GM19463 (cell line): ENCODE data around the gene TSSK3.
A peak's percentile ranks its signal among the peaks of the same experiment; 100 is the strongest.
"Not testable (repeated sequence)": the region's sequence is repeated elsewhere in the genome, so short reads cannot be mapped to it uniquely, and the experiment has no call there.

ENCODE experiments used
- ATAC-seq: cut with Tn5 transposase; IDR thresholded peaks from one replicate; pipeline ENCODE4 v1.9.1; 2021; ENCODE audit warnings: mild to moderate bottlenecking, moderate library complexity; ENCODE audit not compliant: unreplicated experiment

Gene TSSK3

DNA sequence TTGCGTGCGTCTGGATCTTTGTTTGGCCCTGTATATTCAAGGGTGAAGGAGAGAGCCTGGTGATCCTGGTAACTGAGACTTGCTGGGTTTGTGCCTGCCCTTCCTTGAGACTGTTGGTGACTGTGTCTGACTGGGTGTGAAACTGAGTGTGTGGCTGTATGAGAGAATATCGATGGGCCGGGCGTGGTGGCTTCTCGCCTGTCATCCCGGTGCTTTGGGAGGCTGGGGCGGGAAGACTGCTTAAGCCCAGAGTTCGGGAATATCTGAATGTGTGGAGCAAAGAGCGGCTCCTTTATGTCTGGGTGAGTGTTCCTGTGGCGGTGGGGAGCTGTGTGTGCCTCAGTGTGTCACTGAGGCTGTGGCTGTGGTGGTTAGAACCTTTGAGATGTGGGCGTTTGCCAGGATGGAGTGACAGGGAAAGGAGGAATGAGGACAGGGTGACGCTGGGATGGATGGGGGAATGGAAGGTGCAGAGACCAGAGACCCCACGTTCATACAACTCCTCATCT lies 23.6 kb upstream of the TSSK3 start:
- no peak for ATAC-seq

GRCh38 chr1:32339363-32339978 lies 22.9 kb upstream of the TSSK3 start:
- peak; percentile 34 for ATAC-seq

GRCh38 chr1:32341186-32341757 lies 21.1 kb upstream of the TSSK3 start:
- no peak for ATAC-seq

- no peak for ATAC-seq
Measured at GRCh38 chr1:32341971-32342370, 20.4 kb upstream of the TSSK3 start.

GRCh38 chr1:32342704-32343103 lies 19.6 kb upstream of the TSSK3 start:
- ATAC-seq: no peak

DNA sequence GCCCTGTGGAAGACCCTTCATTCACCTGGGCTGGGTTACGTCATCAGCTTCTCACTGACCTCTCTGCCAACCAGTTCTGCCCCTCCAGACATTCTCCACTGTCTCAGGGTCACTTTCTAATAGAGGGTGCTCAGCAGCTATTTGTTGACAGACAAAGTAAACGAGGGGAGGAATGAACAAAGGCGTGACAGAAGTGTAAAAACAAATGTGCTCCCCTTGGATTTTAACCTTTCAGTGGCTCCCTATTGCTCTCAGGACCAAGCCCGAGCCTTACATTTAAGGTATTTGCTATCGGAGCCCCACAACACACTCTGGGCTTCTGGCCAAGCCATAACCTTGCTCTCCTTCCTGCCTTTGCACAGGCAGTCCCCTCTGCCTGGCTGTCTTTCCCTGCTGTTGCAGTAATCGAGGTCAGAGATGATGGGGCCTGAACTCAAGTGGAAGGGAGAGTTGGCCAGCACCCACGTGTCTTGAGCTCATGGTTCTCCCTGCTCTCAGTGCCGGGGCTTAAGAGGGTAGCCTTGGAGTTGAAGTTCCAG lies 17.0 kb upstream of the TSSK3 start:
- no peak for ATAC-seq

- ATAC-seq: no peak
Measured at GRCh38 chr1:32346532-32347157, 15.7 kb upstream of the TSSK3 start.

- ATAC-seq: no peak
Measured at GRCh38 chr1:32349211-32349708, 13.1 kb upstream of the TSSK3 start.

DNA sequence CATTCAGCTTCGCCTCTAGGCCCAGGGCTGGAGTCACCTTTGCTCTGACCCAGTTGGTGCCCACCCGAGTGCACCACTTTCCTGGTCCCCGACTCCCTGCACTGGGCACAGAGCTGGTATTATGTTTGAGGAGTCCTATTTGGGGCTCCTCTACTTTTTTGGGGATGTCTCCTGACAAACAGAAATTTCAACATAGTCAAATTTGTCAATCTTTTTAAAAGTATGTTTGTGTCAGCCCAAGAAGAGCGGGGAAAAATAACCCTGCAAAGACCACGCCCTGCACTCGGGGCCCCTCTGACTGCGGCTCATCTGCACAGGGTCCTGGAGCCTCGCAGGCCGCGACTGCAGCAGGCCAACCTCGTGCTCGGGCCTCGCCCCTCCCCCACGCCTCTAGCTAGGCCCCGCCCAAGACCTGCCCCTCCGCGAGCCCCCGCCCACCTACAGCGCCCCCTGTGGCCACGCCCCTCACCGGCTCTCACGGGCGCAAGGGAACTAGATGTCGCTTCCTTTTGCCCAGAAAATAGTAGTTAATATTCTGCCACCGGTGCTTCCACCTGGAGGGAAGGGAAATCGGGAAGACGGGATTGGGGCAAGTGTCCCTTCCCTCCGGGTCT lies 11.4 kb upstream of the TSSK3 start:
- ATAC-seq: peak; percentile 36

- peak; percentile 89 for ATAC-seq
Measured at GRCh38 chr1:32351399-32352238, 10.7 kb upstream of the TSSK3 start.

GRCh38 chr1:32352239-32352745 lies 10.0 kb upstream of the TSSK3 start:
- ATAC-seq: no peak

DNA sequence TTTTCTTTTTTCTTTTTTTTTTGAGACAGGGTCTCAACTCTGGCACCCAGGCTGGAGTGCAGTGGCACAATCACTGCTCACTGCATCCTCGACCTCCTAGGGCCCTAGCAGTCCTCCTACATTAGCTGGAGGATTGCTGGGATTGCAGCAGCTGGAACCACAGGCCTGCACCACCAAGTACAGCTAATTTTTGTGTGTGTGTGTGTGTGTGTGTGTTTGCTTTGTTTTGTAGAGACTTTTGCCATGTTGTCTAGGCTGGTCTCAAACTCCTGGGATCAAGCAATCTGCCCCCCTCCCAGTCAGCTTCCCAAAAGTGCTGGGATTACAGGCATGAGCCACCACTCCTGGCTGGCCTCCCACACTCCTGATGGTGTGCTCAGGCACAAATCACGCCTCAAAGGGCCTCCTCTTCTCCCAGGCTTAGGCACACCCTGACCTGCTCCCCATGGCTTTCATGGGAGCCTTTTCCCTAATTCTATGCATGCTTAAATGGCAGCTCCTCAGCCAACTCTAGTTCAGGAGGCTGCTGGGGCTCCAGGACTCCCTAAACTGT lies 9.4 kb upstream of the TSSK3 start:
- ATAC-seq: no peak

- no peak for ATAC-seq
Measured at GRCh38 chr1:32353431-32353830, 8.9 kb upstream of the TSSK3 start.

GRCh38 chr1:32353886-32354570 lies 8.3 kb upstream of the TSSK3 start:
- no peak for ATAC-seq

DNA sequence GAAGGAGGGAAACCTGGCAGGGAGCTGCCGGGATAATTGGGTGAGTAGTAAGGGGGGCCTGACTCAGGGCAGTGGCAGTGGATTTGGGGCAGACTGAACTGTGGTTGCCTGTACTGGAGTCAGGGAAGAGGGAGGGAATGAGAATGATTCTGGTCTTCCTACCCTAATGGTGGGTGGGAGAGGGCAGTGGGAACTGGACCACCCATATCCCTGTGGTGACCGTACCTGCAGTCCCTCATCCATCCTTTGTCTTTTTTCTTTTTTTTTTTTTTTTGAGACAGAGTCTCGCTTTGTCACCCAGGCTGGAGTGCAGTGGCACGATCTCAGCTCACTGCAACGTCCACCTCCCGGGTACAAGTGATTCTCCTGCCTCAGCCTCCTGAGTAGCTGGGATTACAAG lies 6.6 kb upstream of the TSSK3 start:
- not testable (repeated sequence) for ATAC-seq

GRCh38 chr1:32356478-32356877 lies 5.9 kb upstream of the TSSK3 start:
- no peak for ATAC-seq

DNA sequence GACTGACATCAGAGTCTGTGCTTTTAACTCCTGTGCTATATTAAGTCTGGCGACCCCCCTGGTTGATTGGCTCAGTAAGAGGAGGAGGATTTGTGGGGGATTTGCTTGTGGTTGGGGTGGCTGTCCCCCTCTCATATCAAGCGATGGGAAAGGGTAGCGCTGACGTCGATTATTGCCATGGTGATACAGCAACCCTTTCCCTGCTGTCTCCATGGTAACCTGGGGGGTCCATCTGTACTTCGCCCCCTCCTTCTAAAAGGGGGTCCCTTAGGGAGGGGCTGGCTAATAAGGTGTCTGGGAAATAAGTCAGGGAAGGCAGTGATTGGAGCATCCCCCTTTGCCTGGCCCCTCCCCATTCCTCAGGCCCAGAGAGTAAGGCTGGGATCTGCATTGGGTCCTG lies 4.7 kb upstream of the TSSK3 start:
- ATAC-seq: no peak

GRCh38 chr1:32358435-32358834 lies 3.9 kb upstream of the TSSK3 start:
- ATAC-seq: no peak

- no peak for ATAC-seq
Measured at GRCh38 chr1:32361308-32361673, 1.0 kb upstream of the TSSK3 start.
